Left ventricle myocardium superior (tissue), 1 donor: ENCODE measurements around the gene CNBP. TPM values are rescaled to one million over a fixed set of nuclear protein-coding genes. Genes with fewer than 3 reads are reported as not detected.
"Not testable (repeated sequence)": the region's sequence is repeated elsewhere in the genome, so short reads cannot be mapped to it uniquely, and the experiment has no call there.

Experiments used
- ATAC-seq: fragments of 200-7000 bp; cut with Tn5 transposase; one replicate; pipeline ENCODE4 v1.9.1; 2020; ENCODE audit warnings: mild to moderate bottlenecking, moderate library complexity
- DNase-seq: peaks from one replicate; pipeline ENCODE4 v3.0.0-alpha.2; 2020
- intact Hi-C: fragments of 100-400 bp; cut with micrococcal nuclease; formaldehyde crosslinking; loops from one replicate; pipeline ENCODE4 v1.11.0; 2022
- total RNA-seq: library from RNA; stranded (reverse); fragmentation: NEBNext Ultra II Directional; extraction: Animal tissue kit (Norgen Biotek cat#: 25700); gene quantifications from one replicate; pipeline ENCODE4 v1.2.1, GENCODE V29; 2021
- donor health status: DM: no; HTN: yes; CAD: no; lungs with severe emphysema.

Gene CNBP
- total RNA-seq, 1 donor from 2014 or later, result 531 TPM

- ATAC-seq, DNase-seq, intact Hi-C loops: not testable (repeated sequence)
Observed at GRCh38 chr3:129141011-129141410, 42.7 kb downstream of the CNBP start.

- intact Hi-C loops, result no loop called here
- no peak for DNase-seq
- ATAC-seq, result no peak
Observed at GRCh38 chr3:129139911-129140310, 43.8 kb downstream of the CNBP start.

- intact Hi-C loops, DNase-seq, ATAC-seq: not testable (repeated sequence)
Observed at GRCh38 chr3:129136275-129136674, 47.4 kb downstream of the CNBP start.

- ATAC-seq (peak; percentile 49), DNase-seq (no peak)
- intact Hi-C loops, result no loop called here
Observed at GRCh38 chr3:129132097-129132866, 51.4 kb downstream of the CNBP start.

GRCh38 chr3:129131465-129132088, 52.1 kb downstream of the CNBP start:
- DNase-seq, result no peak
- ATAC-seq, result no peak
- intact Hi-C loops, result no loop called here

GRCh38 chr3:129130291-129130813, 53.3 kb downstream of the CNBP start:
- intact Hi-C loops, result no loop called here
- ATAC-seq (no peak), DNase-seq (no peak)

GRCh38 chr3:129128357-129129155, 55.1 kb downstream of the CNBP start:
- intact Hi-C loops, result no loop called here
- DNase-seq (no peak), ATAC-seq (no peak)

- no peak for ATAC-seq
- no peak for DNase-seq
- intact Hi-C loops, result no loop called here
Observed at GRCh38 chr3:129126726-129127280, 56.9 kb downstream of the CNBP start.

GRCh38 chr3:129123314-129124060, 60.2 kb downstream of the CNBP start:
- ATAC-seq (no peak), DNase-seq (no peak)
- intact Hi-C loops, result no loop called here

GRCh38 chr3:129122412-129123011, 61.2 kb downstream of the CNBP start:
- DNase-seq, result no peak
- ATAC-seq, result peak; percentile 4
- intact Hi-C loops, result no loop called here

- peak; percentile 92 for DNase-seq
- ATAC-seq, result peak; percentile 89
- intact Hi-C loops, result no loop called here
Observed at GRCh38 chr3:129121792-129122411, 61.8 kb downstream of the CNBP start, which contains the start of gene RAB43. TSS of gene RAB43 (minus strand) at chr3:129121804. CDS start at chr3:129121489, 315 bp downstream.

GRCh38 chr3:129121016-129121791, 62.5 kb downstream of the CNBP start:
- ATAC-seq, result peak; percentile 1

GRCh38 chr3:129120254-129121004, 63.3 kb downstream of the CNBP start:
- intact Hi-C loops, result no loop called here
- peak; percentile 51 for ATAC-seq

More at GRCh38 chr3:129121016-129121791, 62.5 kb downstream of the CNBP start:
- intact Hi-C loops, result no loop called here
- DNase-seq, result no peak

GRCh38 chr3:129119365-129120100, 64.2 kb downstream of the CNBP start:
- intact Hi-C loops, result no loop called here
- no peak for DNase-seq
- no peak for ATAC-seq

More at GRCh38 chr3:129120254-129121004, 63.3 kb downstream of the CNBP start:
- peak; percentile 86 for DNase-seq

- DNase-seq (no peak), ATAC-seq (no peak)
- intact Hi-C loops, result no loop called here
Observed at GRCh38 chr3:129118745-129119144, 65.0 kb downstream of the CNBP start.
